Adrenal gland (tissue), 5 donors: ENCODE data around the gene MRPL36.

Experiments used
- CTCF ChIP-seq, 6 experiments: fragments of 450-650 bp in 4 of 6; fragments of 200-600 bp in 2 of 6; sonication (generic) in 1 of 6; IDR thresholded peaks; 1 replicate in 5 of 6; 2 replicates in 1 of 6; pipeline versions ENCODE4 v1.5.1 to v1.8.0; 2016 to 2021; ENCODE audit warnings: antibody characterized with exemption in 6 of 6, mild to moderate bottlenecking in 2 of 6, moderate library complexity in 1 of 6
- POLR2A ChIP-seq, 2 donors: fragments of 450-650 bp; IDR thresholded peaks; one replicate each; pipeline ENCODE4 v1.6.1; 2017; ENCODE audit warnings: antibody characterized with exemption in 2 of 2, mild to moderate bottlenecking in 2 of 2, moderate library complexity in 1 of 2
- donor health status: DM: no; HTN: no; CAD: no.

DNA sequence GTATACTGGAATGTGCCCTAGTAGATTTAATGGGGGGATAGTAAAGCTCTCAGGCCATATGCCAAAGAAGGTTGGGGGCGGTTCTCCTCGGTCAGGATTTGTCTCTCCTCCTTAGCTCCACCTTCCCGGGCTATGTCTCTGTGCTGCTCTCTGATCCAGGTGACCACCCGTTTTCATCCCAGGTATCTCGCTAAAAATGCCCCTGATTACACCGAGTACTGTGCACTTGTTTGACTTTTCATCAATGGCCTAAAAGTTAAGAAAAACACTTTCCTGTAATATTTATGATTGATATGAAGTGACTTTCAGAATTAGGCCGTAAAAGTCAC, 2.3 kb upstream of the MRPL36 start:
- no peak for TF ChIP-seq CTCF (IDR thresholded peaks at IDR 0.05)
- no peak for TF ChIP-seq POLR2A (IDR thresholded peaks at IDR 0.05)
